Stimulated activated CD4-positive, alpha-beta T cell treated with anti-CD3 and anti-CD28 coated beads, Interleukin-4, amount 100 ng/mL, for 48 hours (primary cell): ENCODE measurements around the gene CNBD2.
"Not testable (repeated sequence)": the region's sequence is repeated elsewhere in the genome, so short reads cannot be mapped to it uniquely, and the experiment has no call there.

ENCODE experiments used
- DNase-seq, 2 donors: peaks; one replicate each; pipeline ENCODE4 v3.0.0-alpha.2; 2020; ENCODE audit warnings: low read depth in 2 of 2

The CNBD2 gene

GRCh38 chr20:36063916-36064657, 95.7 kb downstream of the CNBD2 start:
- no peak for DNase-seq

DNA sequence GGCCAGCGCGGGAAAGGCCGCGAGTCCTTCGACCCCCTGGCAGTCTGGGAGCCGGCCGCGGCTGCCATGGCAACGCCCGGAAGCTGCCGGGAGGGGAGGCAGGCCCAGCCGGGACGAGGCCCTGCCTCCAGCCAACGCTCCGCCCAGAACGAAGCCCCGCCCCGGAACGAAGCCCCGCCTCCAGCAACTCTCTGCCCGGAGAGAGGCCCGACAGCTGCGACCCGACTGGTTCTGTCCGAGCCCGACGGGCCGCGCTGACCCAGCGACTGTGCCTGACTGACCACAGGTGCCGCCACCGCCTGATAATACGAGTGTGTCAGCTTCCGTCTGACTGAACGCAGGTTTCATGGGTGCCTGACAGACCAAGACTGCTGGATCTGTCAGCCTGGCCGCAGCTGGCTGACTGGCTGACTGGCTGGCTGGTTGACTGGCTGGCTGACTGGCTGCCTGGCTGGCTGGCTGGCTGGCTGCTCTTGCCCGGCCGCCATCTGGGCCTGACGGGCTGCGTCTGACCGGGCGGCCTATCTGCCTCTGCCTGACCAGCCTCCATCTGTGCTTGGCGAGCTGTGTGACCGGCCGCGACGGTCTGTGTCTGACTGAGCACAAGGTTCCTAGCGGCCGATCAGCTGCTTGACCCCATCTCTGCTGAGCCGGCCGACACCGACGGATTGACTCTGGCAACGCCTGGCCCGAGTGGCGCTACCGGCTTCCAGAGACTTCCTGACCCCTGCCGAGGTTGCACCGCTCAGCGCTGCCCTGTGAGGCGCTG, 96.5 kb downstream of the CNBD2 start:
- peak; percentile 86 to 95 for DNase-seq

GRCh38 chr20:36065427-36065998, 97.1 kb downstream of the CNBD2 start:
- no peak for DNase-seq

GRCh38 chr20:36066777-36067176, 98.4 kb downstream of the CNBD2 start:
- no peak for DNase-seq

GRCh38 chr20:36068526-36068925, 100.1 kb downstream of the CNBD2 start:
- not testable (repeated sequence) for DNase-seq

DNA sequence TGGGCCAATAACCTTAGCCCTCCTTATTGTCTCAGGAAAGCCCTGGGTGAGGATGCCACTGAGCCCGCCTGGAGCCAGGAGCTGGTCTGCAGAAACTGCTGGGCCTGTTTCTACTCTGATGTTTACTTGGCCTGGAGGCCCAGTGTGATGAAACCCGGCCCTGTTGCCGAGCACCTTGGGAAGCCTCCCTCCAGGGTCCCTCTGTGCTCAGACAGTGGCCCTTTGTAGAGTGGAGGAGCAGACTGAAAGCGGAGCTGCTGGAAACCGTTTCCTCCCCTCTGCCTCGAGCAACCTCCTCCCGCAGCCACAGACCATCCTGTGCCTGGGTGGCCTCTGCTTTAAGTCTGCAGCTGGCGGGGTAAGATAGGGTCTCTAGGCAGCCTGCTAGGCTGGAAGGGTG, 102.1 kb downstream of the CNBD2 start:
- DNase-seq, result no peak

DNA sequence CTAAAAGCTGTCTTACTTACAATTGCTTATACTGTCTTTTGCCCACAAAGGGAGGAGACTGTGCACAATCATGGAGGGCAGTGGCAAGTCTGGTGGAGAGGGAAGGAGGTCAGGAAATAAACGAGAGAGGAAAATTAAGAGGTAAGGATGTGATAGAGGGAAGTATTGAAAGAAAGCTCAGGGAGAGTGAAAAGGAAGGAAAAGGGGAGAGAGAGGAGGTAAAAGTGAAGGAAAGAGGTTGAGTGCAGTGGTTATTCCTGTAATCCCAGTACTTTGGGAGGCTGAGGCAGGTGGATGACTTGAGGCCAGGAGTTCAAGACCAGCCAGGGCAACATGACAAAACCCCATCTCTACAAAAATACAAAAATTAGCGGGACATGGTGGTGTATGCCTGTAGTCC, 103.5 kb downstream of the CNBD2 start:
- no peak for DNase-seq

DNA sequence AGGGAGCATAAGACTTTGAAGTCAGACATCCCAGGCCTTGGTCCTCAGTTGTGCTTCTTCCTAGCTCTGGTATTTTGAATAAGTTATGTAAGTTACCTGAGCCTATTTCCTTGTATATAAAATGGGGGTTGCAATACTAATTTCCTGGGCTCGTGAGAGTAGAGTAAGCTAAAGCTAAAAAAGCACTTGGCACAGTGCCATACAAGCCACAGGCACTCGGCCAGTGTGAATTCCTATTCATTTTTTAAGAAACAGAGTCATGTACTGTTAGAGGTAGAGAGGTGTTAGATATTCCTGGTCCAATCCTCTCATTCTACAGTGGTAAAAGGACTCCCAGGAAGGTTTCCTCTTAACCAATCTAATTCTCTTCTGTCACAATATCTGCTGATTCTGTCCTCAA, 106.6 kb downstream of the CNBD2 start:
- no peak for DNase-seq

DNA sequence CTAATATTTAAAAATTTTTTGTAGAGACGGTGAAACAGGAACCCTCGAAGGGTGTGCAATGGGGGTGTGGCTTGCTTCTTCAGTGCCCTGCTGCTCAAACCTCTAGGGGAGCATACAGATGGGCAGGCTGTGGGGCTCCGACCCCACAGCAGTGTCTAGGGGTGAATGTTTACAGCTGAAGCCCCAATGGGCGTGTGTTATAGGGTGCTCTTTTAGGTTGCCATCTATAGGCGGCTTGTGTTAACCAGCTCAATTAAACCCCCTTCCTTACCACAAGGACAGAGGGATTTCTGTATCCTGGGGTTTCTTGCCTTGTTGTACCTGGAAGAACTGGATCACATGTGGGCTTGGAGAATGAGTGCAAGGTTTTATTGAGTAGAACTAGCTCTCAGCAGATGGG, 109.4 kb downstream of the CNBD2 start:
- DNase-seq, result not testable (repeated sequence)

- DNase-seq, result no peak
Measured at GRCh38 chr20:36079486-36079885, 111.1 kb downstream of the CNBD2 start.

GRCh38 chr20:36079984-36080383, 111.6 kb downstream of the CNBD2 start:
- not testable (repeated sequence) for DNase-seq
